ENCODE results near the gene DTX3.
"Not testable (repeated sequence)": the region's sequence is repeated elsewhere in the genome, so short reads cannot be mapped to it uniquely, and the experiment has no call there.

- TF ChIP-seq POLR2A, POLR2AphosphoS5, CTCF, EP300 (IDR thresholded peaks at IDR 0.05): not testable (repeated sequence)
Measured at GRCh38 chr12:57656408-57656807, 51.8 kb downstream of the DTX3 start.
